Measurements from ENCODE around the gene TOR3A.

The TOR3A gene

GRCh38 chr1:179077396-179077795 lies 4.5 kb upstream of the TOR3A start:
- DNase-seq = peak; percentile 34

DNA sequence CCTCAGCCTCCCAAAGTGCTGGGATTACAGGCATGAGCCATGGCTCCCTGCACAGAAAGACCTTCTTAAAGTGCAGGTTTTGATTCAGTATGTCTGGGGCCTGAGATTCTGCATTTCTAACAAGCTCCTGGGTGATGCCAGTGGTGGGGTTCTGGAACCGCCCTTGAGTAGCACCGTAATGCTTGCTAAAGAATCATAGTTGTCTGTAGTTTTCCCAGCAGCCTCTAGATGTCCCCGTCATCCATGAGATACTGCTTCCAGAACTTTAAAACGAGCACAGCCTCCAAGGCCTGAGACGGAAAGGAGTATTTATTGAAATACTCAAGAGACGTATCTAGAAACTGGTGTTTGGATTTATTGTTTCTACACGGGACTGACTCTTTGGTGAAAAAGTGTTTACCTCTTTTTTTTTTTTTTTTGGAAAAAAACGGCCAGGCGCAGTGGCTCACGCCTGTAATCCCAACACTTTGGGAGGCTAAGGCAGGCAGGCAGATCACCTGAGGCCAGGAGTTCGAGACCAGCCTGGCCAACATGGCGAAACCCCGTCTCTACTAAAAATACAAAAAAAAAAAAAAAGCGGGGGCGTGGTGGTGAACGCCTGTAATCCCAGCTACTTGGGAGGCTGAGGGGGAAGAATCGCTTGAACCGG lies 2.6 kb upstream of the TOR3A start:
- DNase-seq = peak; percentile 79

GRCh38 chr1:179080866-179081686 lies 794 bp upstream of the TOR3A start:
- no peak for DNase-seq

DNA sequence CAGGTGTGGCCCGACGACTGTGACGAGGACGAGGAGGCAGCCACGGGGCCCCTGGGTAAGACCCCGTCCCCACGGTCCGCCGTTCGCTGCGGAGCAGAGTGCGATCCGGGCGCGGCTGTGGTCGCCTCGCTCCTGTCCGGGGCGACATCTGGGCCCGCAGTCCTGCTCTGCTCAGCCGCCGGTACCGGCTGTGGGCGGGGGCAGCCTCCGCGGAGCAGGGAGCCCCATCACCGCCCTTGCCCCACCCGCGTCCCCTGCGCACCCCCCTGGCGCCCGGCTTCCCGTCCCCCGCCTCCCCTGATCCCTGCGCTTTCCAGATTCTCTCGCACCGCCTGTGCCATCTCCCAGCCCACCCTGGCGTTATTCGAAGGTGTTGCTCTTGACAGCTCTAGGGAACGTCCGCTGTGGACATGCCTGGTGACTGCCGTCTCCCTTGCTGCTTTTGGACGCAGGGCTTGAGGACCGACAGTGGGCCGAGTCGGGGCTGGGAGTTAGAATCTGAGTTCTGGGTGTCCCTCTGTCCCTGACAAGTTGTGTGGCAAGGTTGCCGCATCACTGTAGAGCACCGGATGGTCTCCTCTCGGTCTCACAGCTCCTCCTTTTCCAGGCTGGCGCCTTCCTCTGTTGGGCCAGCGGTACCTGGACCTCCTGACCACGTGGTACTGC lies 596 bp downstream of the TOR3A start:
- DNase-seq = no peak

DNA sequence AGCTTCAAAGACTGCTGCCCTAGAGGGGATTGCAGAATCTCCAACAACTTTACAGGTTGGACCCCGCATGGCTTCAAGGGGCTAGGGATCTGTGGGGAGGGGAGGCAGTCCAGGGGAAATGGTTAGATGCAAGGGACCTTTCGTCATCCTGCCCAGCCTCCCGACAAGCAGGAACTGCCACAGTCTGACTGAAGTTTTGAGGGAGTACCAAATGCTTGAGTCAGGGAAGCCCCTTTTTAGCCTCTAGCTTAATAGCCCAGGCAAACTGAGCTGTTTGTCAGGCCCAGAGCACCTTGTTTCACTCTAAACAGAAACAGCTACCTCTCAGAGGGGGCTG lies 1.1 kb downstream of the TOR3A start:
- DNase-seq = peak; percentile 31

- no peak for DNase-seq
Measured at GRCh38 chr1:179083533-179083932, 1.7 kb downstream of the TOR3A start.

GRCh38 chr1:179087665-179088064 lies 5.8 kb downstream of the TOR3A start:
- no peak for DNase-seq

DNA sequence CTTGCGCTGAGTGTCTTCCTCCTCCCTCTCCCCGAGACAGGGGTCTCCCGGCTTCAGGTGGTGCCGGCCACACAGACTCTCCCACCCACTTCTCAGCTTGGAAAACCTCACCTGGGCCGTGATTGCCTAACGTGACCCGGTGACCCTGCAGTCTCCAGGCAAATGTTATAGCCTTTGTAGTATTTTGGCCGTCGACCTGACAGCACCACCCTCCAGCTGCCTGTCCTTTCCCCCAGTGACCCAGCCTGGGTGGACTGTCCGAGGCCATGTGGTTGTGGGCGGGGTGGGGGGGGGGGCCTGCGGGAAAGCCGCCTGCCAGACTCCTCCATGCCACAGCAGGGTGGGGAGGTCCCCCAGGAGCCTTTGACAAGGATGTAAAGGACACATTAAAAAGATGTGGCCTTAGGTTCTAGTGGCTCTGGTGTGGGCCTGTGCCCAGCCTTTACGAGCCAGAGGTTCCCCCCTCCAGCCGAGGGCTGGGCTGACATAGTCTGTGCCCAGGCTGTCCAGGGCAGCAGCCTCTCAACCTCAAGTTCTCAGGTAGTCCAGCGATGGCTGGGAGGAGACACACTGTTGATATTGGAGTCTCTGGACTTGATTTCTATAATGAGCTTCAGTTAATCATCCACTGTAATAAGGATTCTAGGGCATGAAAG lies 8.1 kb downstream of the TOR3A start:
- DNase-seq = no peak

GRCh38 chr1:179090522-179090921 lies 8.7 kb downstream of the TOR3A start:
- DNase-seq = no peak

DNA sequence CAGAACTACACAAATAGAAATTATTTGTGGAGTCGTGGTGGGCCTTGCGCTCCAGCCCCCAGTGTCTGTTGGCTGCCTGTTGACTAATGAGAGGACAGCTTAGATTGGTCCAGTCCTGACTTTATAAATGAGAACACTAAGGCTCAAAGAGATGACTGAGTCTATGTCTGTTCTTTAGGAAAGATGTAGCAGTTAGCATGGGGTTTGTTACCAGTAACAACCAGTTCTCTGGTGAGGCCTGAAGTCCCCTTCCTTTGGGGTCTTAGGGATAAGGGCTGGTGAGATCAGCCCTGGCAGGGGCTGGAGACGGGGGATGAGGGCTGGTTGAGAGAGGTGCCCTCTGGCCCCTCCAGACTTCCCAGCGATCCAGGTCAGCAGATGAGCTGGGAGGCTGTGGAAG lies 9.1 kb downstream of the TOR3A start:
- no peak for DNase-seq

GRCh38 chr1:179091691-179092165 lies 9.9 kb downstream of the TOR3A start:
- peak; percentile 44 for DNase-seq

DNA sequence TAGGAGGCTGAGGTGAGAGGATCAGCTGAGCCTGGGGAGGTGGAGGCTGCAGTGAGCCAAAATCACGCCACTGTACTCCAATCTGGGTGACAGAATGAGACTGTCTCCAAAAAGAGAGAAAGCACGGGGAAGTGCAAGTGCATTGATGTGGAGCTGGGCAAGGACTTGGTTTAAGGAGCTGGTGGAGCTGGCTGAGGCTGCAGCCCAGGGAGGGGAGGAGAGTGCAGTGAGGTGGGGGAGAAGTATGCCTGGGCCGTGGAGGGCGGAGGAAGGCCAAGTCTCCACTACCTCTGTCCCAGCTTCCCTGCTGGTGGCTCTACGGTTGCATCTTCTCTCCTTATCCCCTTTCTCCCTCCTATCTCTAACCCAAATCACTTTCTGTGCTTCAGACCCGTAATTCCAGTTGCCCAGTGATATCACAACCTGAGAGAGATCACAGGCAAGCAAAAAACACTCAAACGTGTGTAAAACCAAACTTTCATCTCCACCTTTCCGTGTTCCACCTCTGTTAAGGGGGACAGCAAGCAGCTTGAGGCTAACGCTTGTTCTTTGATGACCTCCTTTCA lies 11.1 kb downstream of the TOR3A start:
- no peak for DNase-seq

- DNase-seq = no peak
Measured at GRCh38 chr1:179094818-179095217, 12.9 kb downstream of the TOR3A start.

DNA sequence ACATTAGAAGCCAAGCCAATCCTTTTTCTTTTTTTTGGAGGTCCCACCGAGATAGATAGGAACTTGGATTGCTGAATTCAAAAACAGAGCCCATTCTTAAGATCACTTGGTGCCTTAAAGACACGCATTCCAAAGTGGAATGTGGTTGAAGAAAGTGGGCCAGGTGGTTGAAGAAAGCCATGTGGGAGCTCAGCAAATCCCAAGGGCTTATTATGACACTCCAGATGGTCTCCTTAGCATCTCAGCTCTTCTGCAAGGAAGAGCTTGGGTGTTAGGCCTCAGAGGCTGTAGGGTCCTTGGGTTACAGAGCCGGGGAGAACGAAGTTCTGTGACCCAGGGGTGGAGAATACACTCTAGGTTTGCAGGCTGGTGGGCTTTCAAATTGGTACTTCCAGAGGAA lies 13.5 kb downstream of the TOR3A start:
- DNase-seq = no peak

GRCh38 chr1:179095924-179096323 lies 14.1 kb downstream of the TOR3A start:
- no peak for DNase-seq

GRCh38 chr1:179099891-179100290 lies 18.0 kb downstream of the TOR3A start:
- DNase-seq = no peak

GRCh38 chr1:179101566-179101965 lies 19.7 kb downstream of the TOR3A start:
- DNase-seq = no peak

DNA sequence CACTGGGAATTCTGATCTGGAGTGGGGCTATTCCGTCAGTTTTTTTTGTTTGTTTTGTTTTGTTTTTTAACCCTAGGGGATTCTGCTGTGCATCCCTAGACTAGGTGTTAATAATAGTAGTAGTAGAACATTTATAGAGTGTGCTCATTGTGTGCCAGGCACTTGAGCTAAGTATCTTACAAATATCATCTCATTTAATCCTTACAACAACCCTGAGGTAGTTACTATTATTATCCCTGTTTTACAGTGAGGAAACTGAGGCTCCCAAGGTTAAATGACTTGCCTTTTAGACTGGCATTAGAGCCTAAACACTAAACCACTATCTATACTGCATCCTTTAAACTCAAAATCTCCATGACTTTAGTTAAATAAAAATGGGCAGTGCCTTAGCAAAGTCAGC lies 22.1 kb downstream of the TOR3A start:
- DNase-seq = no peak

DNA sequence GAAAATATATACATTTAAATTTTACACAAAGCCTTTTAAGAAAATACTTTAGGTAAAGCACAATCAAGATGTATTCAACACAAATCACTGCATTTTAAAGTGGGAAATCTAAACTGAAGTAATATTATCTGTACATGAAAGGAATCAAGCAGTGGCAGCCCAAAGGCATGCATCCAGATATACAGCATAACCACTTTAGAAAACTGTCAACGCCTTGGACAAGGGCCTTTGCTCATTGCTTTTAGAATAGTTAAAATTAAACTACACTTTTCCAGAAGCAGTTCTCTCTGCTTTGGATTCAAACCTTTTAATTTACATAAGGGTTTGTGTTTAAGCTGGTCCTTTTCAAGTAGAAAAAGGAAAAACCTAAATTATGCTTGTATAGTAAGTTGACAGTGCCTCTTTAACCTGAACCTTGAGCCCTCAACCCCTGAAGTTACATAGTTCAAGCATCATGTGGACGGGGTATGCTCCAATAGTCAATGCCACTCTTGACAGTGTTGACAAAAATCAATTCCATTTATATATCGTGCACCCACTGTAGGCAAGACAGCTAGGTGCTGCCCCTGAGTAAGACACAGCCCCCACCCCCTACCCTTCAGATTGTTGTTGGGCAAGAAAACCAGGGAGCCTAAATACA lies 22.9 kb downstream of the TOR3A start:
- no peak for DNase-seq

GRCh38 chr1:179105393-179105792 lies 23.5 kb downstream of the TOR3A start:
- DNase-seq = no peak

- DNase-seq = no peak
Measured at GRCh38 chr1:179107706-179108629, 26.1 kb downstream of the TOR3A start.
